ENCODE results near the gene SOCS4. TPM values are rescaled to one million over a fixed set of nuclear protein-coding genes. Genes with fewer than 3 reads are reported as not detected.

Gene SOCS4
- total RNA-seq, 1 experiment from 2014 or later = 31.5 TPM

DNA sequence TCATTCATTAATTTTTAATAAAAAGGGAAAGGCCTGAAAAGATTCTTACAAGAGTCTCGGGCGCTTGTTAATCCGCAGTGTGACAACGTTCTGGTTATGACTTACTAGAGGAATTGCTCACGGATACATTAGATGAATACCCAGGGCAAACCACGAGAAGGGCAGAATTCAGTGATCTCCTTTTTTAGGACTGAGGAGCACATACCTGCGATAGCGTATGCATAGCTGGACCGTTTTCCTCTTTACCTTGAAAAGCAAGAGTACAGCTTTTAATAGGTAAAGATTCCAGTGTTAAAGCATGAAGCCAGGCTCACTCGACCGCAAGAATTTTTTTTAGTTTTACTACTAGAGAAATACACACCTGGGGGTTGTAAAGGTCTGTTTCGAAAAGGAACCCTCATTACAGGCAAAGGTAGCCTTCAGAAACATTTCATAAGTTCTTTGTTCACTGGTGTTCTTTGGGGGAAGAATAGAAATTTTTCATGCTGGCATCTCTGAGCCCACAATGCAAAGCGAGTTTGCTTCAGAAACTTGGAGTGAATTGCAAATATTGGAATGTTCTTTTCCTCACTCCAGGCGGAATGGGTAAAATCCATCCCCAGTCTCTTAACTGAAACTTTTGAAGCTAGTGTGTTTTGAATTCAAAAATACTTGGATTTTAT is 25.4 kb downstream of the SOCS4 start:
- CTCF ChIA-PET = interaction anchor here (0.5 to 2.8 kb wide), 4 partner anchors 25 to 141 kb away, joined by 3 to 17 read pairs (median 4); no protein-coding TSS in a partner anchor
- H3K4me1 Mint-ChIP-seq (ENCODE audit: low read depth, unreplicated experiment) = peaks cover 10% of the 10 kb centered on the region
- H3K27ac Mint-ChIP-seq (ENCODE audit: unreplicated experiment) = peak overlapping the region; percentile 99
- no peak for DNase-seq
- H3K36me3 Mint-ChIP-seq (ENCODE audit: insufficient read depth, unreplicated experiment) = peaks cover 45% of the 10 kb centered on the region
- TF ChIP-seq, protein P1, sequence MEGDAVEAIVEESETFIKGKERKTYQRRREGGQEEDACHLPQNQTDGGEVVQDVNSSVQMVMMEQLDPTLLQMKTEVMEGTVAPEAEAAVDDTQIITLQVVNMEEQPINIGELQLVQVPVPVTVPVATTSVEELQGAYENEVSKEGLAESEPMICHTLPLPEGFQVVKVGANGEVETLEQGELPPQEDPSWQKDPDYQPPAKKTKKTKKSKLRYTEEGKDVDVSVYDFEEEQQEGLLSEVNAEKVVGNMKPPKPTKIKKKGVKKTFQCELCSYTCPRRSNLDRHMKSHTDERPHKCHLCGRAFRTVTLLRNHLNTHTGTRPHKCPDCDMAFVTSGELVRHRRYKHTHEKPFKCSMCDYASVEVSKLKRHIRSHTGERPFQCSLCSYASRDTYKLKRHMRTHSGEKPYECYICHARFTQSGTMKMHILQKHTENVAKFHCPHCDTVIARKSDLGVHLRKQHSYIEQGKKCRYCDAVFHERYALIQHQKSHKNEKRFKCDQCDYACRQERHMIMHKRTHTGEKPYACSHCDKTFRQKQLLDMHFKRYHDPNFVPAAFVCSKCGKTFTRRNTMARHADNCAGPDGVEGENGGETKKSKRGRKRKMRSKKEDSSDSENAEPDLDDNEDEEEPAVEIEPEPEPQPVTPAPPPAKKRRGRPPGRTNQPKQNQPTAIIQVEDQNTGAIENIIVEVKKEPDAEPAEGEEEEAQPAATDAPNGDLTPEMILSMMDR (IDR thresholded peaks at IDR 0.05; ENCODE audit: unreplicated experiment) = no peak
- peak overlapping the region; percentile 92 for H3K4me3 Mint-ChIP-seq (ENCODE audit: low read depth, unreplicated experiment)
- H3K27me3 Mint-ChIP-seq (ENCODE audit: unreplicated experiment) = no peaks in the 10 kb centered on the region
- intact Hi-C loops (cut with micrococcal nuclease; ENCODE audit: unreplicated experiment) = loop anchor here (5.0 kb wide), 1 partner anchor 35 kb away; no protein-coding TSS in a partner anchor
- TSS peak; percentile 49 for BruUV-seq (replicated peaks)
- no peaks in the 10 kb centered on the region for H3K9me3 Mint-ChIP-seq (ENCODE audit: low read depth, unreplicated experiment)

DNA sequence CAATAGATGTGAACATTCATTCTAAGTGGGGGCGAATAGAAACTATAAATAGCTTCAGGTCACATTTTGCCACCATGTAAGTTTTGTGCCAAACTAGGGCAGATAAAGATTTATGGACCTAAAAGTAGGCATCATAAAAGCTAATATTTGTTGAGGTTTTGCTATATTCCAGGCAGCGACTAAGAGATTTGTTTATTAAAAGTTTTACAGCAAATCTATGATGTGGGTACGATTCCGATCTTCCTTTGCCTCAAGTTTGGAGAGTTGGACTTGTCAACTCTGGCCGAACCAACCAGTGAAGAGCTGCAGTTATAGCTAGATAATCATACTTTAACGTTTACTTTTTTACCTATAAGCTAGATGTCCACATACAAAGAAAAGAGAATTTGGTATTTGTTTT is 26.0 kb downstream of the SOCS4 start:
- BruUV-seq (replicated peaks) = no TSS peak
- intact Hi-C loops (cut with micrococcal nuclease; ENCODE audit: unreplicated experiment) = loop anchor here (5.0 kb wide), 1 partner anchor 34 kb away; no protein-coding TSS in a partner anchor
- Mint-ChIP-seq H3K36me3 (ENCODE audit: insufficient read depth, unreplicated experiment) (peaks cover 48% of the 10 kb centered on the region), H3K4me3 (ENCODE audit: low read depth, unreplicated experiment) (peak overlapping the region; percentile 92), H3K27ac (ENCODE audit: unreplicated experiment) (peak overlapping the region; percentile 99), H3K4me1 (ENCODE audit: low read depth, unreplicated experiment) (peaks cover 10% of the 10 kb centered on the region), H3K9me3 (ENCODE audit: low read depth, unreplicated experiment) (no peaks in the 10 kb centered on the region), H3K27me3 (ENCODE audit: unreplicated experiment) (no peaks in the 10 kb centered on the region)
- TF ChIP-seq, protein P1 (IDR thresholded peaks at IDR 0.05; ENCODE audit: unreplicated experiment) = no peak
- no peak for DNase-seq
- CTCF ChIA-PET = interaction anchor here (1.2 to 2.8 kb wide), 2 partner anchors 24 to 108 kb away, joined by 3 to 17 read pairs; no protein-coding TSS in a partner anchor

DNA sequence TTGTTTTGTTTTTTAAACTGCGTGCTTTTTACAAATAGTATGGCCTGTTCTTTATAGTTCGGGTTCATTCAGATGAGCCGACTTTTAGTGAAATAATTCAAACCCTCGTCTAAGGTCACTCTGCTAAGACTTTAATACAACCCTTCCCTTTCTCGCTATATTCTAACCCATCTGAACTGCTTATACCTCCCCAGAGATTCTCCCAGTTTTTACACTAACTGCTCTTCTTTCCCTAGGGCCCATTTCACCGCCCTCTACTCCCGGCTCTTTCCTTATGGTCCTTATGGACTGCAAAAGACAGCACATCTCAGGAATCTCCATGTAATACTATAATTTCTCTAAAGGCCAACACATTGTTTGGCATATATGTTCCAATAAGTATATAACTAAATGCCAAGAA is 26.5 kb downstream of the SOCS4 start:
- Mint-ChIP-seq H3K9me3 (ENCODE audit: low read depth, unreplicated experiment) (no peaks in the 10 kb centered on the region), H3K4me3 (ENCODE audit: low read depth, unreplicated experiment) (peak overlapping the region; percentile 92), H3K27me3 (ENCODE audit: unreplicated experiment) (no peaks in the 10 kb centered on the region), H3K36me3 (ENCODE audit: insufficient read depth, unreplicated experiment) (peaks cover 52% of the 10 kb centered on the region), H3K27ac (ENCODE audit: unreplicated experiment) (peak overlapping the region; percentile 99), H3K4me1 (ENCODE audit: low read depth, unreplicated experiment) (peaks cover 10% of the 10 kb centered on the region)
- no TSS peak for BruUV-seq (replicated peaks)
- intact Hi-C loops (cut with micrococcal nuclease; ENCODE audit: unreplicated experiment) = loop anchor here (5.0 kb wide), 1 partner anchor 34 kb away; no protein-coding TSS in a partner anchor
- DNase-seq = no peak
- CTCF ChIA-PET = interaction anchor here (1.2 to 2.8 kb wide), 2 partner anchors 24 to 107 kb away, joined by 3 to 17 read pairs; no protein-coding TSS in a partner anchor
- TF ChIP-seq, protein P1 (IDR thresholded peaks at IDR 0.05; ENCODE audit: unreplicated experiment) = no peak

DNA sequence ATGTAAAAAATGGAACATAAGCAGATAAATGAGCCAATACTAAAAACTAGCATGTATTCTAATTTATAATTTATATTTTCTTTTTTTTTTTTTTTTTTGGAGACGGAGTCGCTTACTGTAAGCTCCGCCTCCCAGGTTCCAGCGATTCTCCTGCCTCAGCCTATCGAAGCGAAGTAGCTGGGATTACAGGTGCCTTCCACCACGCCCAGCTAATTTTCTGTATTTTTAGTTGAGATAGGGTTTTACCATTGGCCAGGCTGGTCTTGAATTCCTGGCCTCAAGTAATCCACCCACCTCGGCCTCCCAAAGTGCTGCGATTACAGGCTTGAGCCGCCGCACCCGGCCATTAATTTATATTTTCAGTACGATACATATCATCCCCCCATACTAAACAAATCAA is 27.1 kb downstream of the SOCS4 start:
- H3K36me3 Mint-ChIP-seq (ENCODE audit: insufficient read depth, unreplicated experiment) = peaks cover 53% of the 10 kb centered on the region
- no peak overlapping the region for H3K27ac Mint-ChIP-seq (ENCODE audit: unreplicated experiment)
- no peaks in the 10 kb centered on the region for H3K9me3 Mint-ChIP-seq (ENCODE audit: low read depth, unreplicated experiment)
- no TSS peak for BruUV-seq (replicated peaks)
- no peak for DNase-seq
- peaks cover 10% of the 10 kb centered on the region for H3K4me1 Mint-ChIP-seq (ENCODE audit: low read depth, unreplicated experiment)
- H3K4me3 Mint-ChIP-seq (ENCODE audit: low read depth, unreplicated experiment) = peak overlapping the region; percentile 92
- H3K27me3 Mint-ChIP-seq (ENCODE audit: unreplicated experiment) = no peaks in the 10 kb centered on the region
- intact Hi-C loops (cut with micrococcal nuclease; ENCODE audit: unreplicated experiment) = loop anchor here (5.0 kb wide), 1 partner anchor 33 kb away; no protein-coding TSS in a partner anchor
- TF ChIP-seq, protein P1 (IDR thresholded peaks at IDR 0.05; ENCODE audit: unreplicated experiment) = no peak
- CTCF ChIA-PET = interaction anchor here (0.7 kb wide), 1 partner anchor 24 kb away, joined by 5 read pairs; no protein-coding TSS in a partner anchor
